HEK293T (cell line): Measurements from ENCODE around the gene MATN4.

ENCODE experiments used
- ELF4 ChIP-seq: fragments of 450-650 bp; IDR thresholded peaks from 2 replicates; pipeline ENCODE4 v1.6.1; 2017; ENCODE audit warnings: antibody characterized with exemption
- LEF1 ChIP-seq: fragments of 450-650 bp; IDR thresholded peaks from 2 replicates; pipeline ENCODE4 v1.6.1; 2017; ENCODE audit warnings: mild to moderate bottlenecking, borderline replicate concordance
- TARDBP ChIP-seq: fragments of 450-650 bp; IDR thresholded peaks from 2 replicates; pipeline ENCODE4 v1.6.1; 2016
- ZNF384 ChIP-seq: fragments of 450-650 bp; IDR thresholded peaks from 2 replicates; pipeline ENCODE4 v1.6.1; 2016

DNA sequence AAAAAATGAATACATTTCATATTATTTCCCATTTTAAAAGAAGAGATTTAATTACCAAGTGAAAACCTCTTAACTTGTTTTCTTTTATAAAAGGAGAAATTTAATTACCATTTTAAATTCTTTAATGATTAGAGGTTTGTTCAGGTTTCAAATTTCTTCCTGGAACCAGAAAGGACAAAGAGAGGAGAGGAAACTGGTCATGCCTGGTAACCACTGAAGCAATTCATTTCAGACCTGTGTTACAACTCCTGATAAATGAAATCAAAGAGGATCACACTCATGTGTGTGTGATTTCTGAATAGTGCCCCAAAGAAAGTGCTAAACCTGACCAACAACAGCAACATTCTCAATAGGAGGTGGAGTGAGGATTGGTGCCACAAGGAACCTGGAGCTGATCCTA is 41.1 kb downstream of the MATN4 start:
- TF ChIP-seq LEF1 (no peak), ELF4 (no peak), ZNF384 (no peak), TARDBP (no peak)
